B cell (primary cell): ENCODE results near the gene SEMA3B.
"Not testable (repeated sequence)": the region's sequence is repeated elsewhere in the genome, so short reads cannot be mapped to it uniquely, and the experiment has no call there.

Experiments used
- CTCF ChIP-seq: fragments of 200-600 bp; IDR thresholded peaks from one replicate; pipeline ENCODE4 v1.8.0; 2022; ENCODE audit warnings: antibody characterized with exemption, mild to moderate bottlenecking
- EZH2 ChIP-seq: IDR thresholded peaks from 2 replicates; pipeline ENCODE4 v1.6.1; 2012; ENCODE audit warnings: borderline replicate concordance, low read depth, mild to moderate bottlenecking, moderate library complexity, low read length; ENCODE audit not compliant: insufficient read depth, poor library complexity, severe bottlenecking

GRCh38 chr3:50262200-50262599 lies 6.7 kb upstream of the SEMA3B start:
- TF ChIP-seq EZH2, CTCF: not testable (repeated sequence)
